HEK293 (cell line): Measurements from ENCODE around the gene MSRB1.

Experiments used
- CTCF ChIA-PET: fragments of 350-600 bp; formaldehyde crosslinking; extraction: SDS; loops from one replicate; lab custom pipeline; 2021; ENCODE audit warnings: antibody characterized with exemption; lab: Yijun Ruan, JAX
- POLR2A ChIA-PET: fragments of 300-600 bp; formaldehyde crosslinking; extraction: SDS; loops from one replicate; lab custom pipeline; 2020; ENCODE audit warnings: antibody characterized with exemption, inconsistent platforms; lab: Yijun Ruan, JAX
- H3K27ac ChIP-seq: fragments of 200-500 bp; sonication (Bioruptor generic); 2 replicates; pipeline ENCODE4 v1.5.1; 2014; ENCODE audit warnings: low read depth, low read length, control low read depth, inconsistent platforms; ENCODE audit errors: extremely low read depth
- H3K36me3 ChIP-seq, 2 experiments: fragments of 200-500 bp in 1 of 2; sonication (Bioruptor generic) in 1 of 2; 1 replicate in 1 of 2; 2 replicates in 1 of 2; pipeline ENCODE4 v1.5.1; 2014 to 2017; ENCODE audit warnings: inconsistent platforms in 2 of 2, low read length in 2 of 2; ENCODE audit not compliant: control insufficient read depth in 2 of 2, insufficient read depth in 1 of 2
- H3K4me1 ChIP-seq: fragments of 200-500 bp; sonication (Bioruptor generic); 2 replicates; pipeline ENCODE4 v1.5.1; 2014; ENCODE audit warnings: mild to moderate bottlenecking, low read length, inconsistent platforms; ENCODE audit not compliant: control insufficient read depth, insufficient read depth
- H3K4me3 ChIP-seq: 2 replicates; pipeline ENCODE4 v1.5.1; 2011; ENCODE audit warnings: low read depth, mild to moderate bottlenecking, control low read depth, low read length, moderate library complexity
- H3K9me3 ChIP-seq: fragments of 200-500 bp; sonication (Bioruptor generic); 2 replicates; pipeline ENCODE4 v1.5.1; 2014; ENCODE audit warnings: low read depth, low read length, inconsistent platforms; ENCODE audit not compliant: control insufficient read depth, insufficient read depth
- BCL11A ChIP-seq: fragments of 450-650 bp; formaldehyde crosslinking; IDR thresholded peaks from 2 replicates; pipeline ENCODE4 v1.5.1; 2016; ENCODE audit warnings: low read depth, missing biosample characterization, missing genetic modification characterization
- BCL11B ChIP-seq: fragments of 450-650 bp; formaldehyde crosslinking; IDR thresholded peaks from 2 replicates; pipeline ENCODE4 v1.5.1; 2016; ENCODE audit warnings: low read depth, missing biosample characterization, missing genetic modification characterization
- GLI4 ChIP-seq: fragments of 450-650 bp; formaldehyde crosslinking; IDR thresholded peaks from 2 replicates; pipeline ENCODE4 v1.5.1; 2016; ENCODE audit warnings: missing biosample characterization, missing genetic modification characterization
- GLIS1 ChIP-seq: fragments of 450-650 bp; formaldehyde crosslinking; IDR thresholded peaks from 2 replicates; pipeline ENCODE4 v1.5.1; 2016; ENCODE audit warnings: missing biosample characterization, missing genetic modification characterization
- HIC1 ChIP-seq: fragments of 450-650 bp; formaldehyde crosslinking; IDR thresholded peaks from 2 replicates; pipeline ENCODE4 v1.5.1; 2016; ENCODE audit warnings: missing biosample characterization, missing genetic modification characterization
- KLF7 ChIP-seq: fragments of 450-650 bp; formaldehyde crosslinking; IDR thresholded peaks from 2 replicates; pipeline ENCODE4 v1.5.1; 2016; ENCODE audit warnings: missing biosample characterization, missing genetic modification characterization, borderline replicate concordance
- PRDM4 ChIP-seq: fragments of 450-650 bp; formaldehyde crosslinking; IDR thresholded peaks from 2 replicates; pipeline ENCODE4 v1.5.1; 2017; ENCODE audit warnings: missing biosample characterization, missing genetic modification characterization
- RBAK ChIP-seq: fragments of 450-650 bp; formaldehyde crosslinking; IDR thresholded peaks from 2 replicates; pipeline ENCODE4 v1.5.1; 2016; ENCODE audit warnings: missing biosample characterization, missing genetic modification characterization
- SP2 ChIP-seq: fragments of 450-650 bp; formaldehyde crosslinking; IDR thresholded peaks from 2 replicates; pipeline ENCODE4 v1.5.1; 2016; ENCODE audit warnings: missing biosample characterization, missing genetic modification characterization
- ZBTB1 ChIP-seq: fragments of 450-650 bp; formaldehyde crosslinking; IDR thresholded peaks from 2 replicates; pipeline ENCODE4 v1.5.1; 2016; ENCODE audit warnings: missing biosample characterization, missing genetic modification characterization
- ZNF202 ChIP-seq: fragments of 450-650 bp; formaldehyde crosslinking; IDR thresholded peaks from 2 replicates; pipeline ENCODE4 v1.5.1; 2016; ENCODE audit warnings: missing biosample characterization, missing genetic modification characterization, borderline replicate concordance
- ZNF221 ChIP-seq: fragments of 450-650 bp; formaldehyde crosslinking; IDR thresholded peaks from 2 replicates; pipeline ENCODE4 v1.5.1; 2017; ENCODE audit warnings: missing biosample characterization, missing genetic modification characterization, borderline replicate concordance
- ZNF223 ChIP-seq: fragments of 450-650 bp; formaldehyde crosslinking; IDR thresholded peaks from 2 replicates; pipeline ENCODE4 v1.5.1; 2016; ENCODE audit warnings: missing biosample characterization, missing genetic modification characterization
- ZNF280D ChIP-seq: fragments of 450-650 bp; formaldehyde crosslinking; IDR thresholded peaks from 2 replicates; pipeline ENCODE4 v1.5.1; 2016; ENCODE audit warnings: missing biosample characterization, missing genetic modification characterization
- ZNF324 ChIP-seq: fragments of 450-650 bp; formaldehyde crosslinking; IDR thresholded peaks from 2 replicates; pipeline ENCODE4 v1.5.1; 2016; ENCODE audit warnings: missing biosample characterization, missing genetic modification characterization
- ZNF398 ChIP-seq: fragments of 450-650 bp; formaldehyde crosslinking; IDR thresholded peaks from 2 replicates; pipeline ENCODE4 v1.5.1; 2017; ENCODE audit warnings: missing biosample characterization, missing genetic modification characterization
- ZNF404 ChIP-seq: fragments of 450-650 bp; formaldehyde crosslinking; IDR thresholded peaks from 2 replicates; pipeline ENCODE4 v1.5.1; 2017; ENCODE audit warnings: missing biosample characterization, missing genetic modification characterization
- ZNF785 ChIP-seq: fragments of 450-650 bp; formaldehyde crosslinking; IDR thresholded peaks from 2 replicates; pipeline ENCODE4 v1.5.1; 2016; ENCODE audit warnings: missing biosample characterization, missing genetic modification characterization

Gene MSRB1

GRCh38 chr16:1913327-1914083 lies 29.5 kb downstream of the MSRB1 start (continued):
- no peak for TF ChIP-seq PRDM4 (tag by site-specific recombination)
- 0 out of 2 replicates have a peak, but pooled peaks have one; percentile 8 for TF ChIP-seq SP2
- peak; percentile 15; the same call in 1 of the 2 replicates for TF ChIP-seq ZNF398 (tag by site-specific recombination)
- peak; percentile 56 for TF ChIP-seq HIC1 (tag by site-specific recombination)

GRCh38 chr16:1912215-1912543 lies 30.8 kb downstream of the MSRB1 start:
- Histone ChIP-seq H3K36me3 (no peaks in the 10 kb centered on the region), H3K4me3 (no peak overlapping the region), H3K4me1 (no peaks in the 10 kb centered on the region), H3K9me3 (no peaks in the 10 kb centered on the region), H3K27ac (no peak overlapping the region)
- ChIA-PET POLR2A (no interaction called here), CTCF (no interaction called here)
- TF ChIP-seq ZNF221 (tag by site-specific recombination) (no peak), ZNF785 (tag by site-specific recombination) (no peak), GLI4 (tag by site-specific recombination) (no peak), KLF7 (tag by site-specific recombination) (no peak), GLIS1 (no peak), ZNF324 (no peak), ZNF202 (tag by site-specific recombination) (no peak), ZNF404 (no peak)

GRCh38 chr16:1911467-1912214 lies 31.4 kb downstream of the MSRB1 start:
- CTCF ChIA-PET, result interaction anchor here (0.6 kb wide), 1 partner anchor 12 kb away, joined by 3 read pairs; no protein-coding TSS in a partner anchor

More at GRCh38 chr16:1911467-1912214, 31.4 kb downstream of the MSRB1 start:
- no peak overlapping the region for H3K27ac ChIP-seq
- no peaks in the 10 kb centered on the region for H3K36me3 ChIP-seq
- TF ChIP-seq ZNF223 (tag by site-specific recombination) (no peak), BCL11B (tag by site-specific recombination) (peak; percentile 95), ZNF280D (tag by site-specific recombination) (no peak), BCL11A (0 out of 2 replicates have a peak, but pooled peaks have one; percentile 41), RBAK (tag by site-specific recombination) (no peak), ZBTB1 (no peak)
- TF ChIP-seq, all 188 proteins: peak for 2
- Histone ChIP-seq H3K4me1 (no peaks in the 10 kb centered on the region), H3K9me3 (no peaks in the 10 kb centered on the region), H3K4me3 (no peak overlapping the region)
- POLR2A ChIA-PET, result no interaction called here
